Loucy (cell line): ENCODE data around the gene INSYN2B.

ENCODE experiments used
- EZH2phosphoT487 ChIP-seq: fragments of 200-600 bp; IDR thresholded peaks from 2 replicates; pipeline ENCODE4 v1.6.1; 2018; ENCODE audit warnings: antibody characterized with exemption, mild to moderate bottlenecking, moderate library complexity, borderline replicate concordance
- TF ChIP-seq, protein P1 (sequence below): fragments of 200-600 bp; sonication (generic); conservative IDR thresholded peaks from 2 replicates; pipeline ENCODE4 v1.5.1; 2014; ENCODE audit warnings: mild to moderate bottlenecking, antibody characterized with exemption, low read length

GRCh38 chr5:170012622-170013021, 32.3 kb upstream of the INSYN2B start:
- TF ChIP-seq, protein P1, sequence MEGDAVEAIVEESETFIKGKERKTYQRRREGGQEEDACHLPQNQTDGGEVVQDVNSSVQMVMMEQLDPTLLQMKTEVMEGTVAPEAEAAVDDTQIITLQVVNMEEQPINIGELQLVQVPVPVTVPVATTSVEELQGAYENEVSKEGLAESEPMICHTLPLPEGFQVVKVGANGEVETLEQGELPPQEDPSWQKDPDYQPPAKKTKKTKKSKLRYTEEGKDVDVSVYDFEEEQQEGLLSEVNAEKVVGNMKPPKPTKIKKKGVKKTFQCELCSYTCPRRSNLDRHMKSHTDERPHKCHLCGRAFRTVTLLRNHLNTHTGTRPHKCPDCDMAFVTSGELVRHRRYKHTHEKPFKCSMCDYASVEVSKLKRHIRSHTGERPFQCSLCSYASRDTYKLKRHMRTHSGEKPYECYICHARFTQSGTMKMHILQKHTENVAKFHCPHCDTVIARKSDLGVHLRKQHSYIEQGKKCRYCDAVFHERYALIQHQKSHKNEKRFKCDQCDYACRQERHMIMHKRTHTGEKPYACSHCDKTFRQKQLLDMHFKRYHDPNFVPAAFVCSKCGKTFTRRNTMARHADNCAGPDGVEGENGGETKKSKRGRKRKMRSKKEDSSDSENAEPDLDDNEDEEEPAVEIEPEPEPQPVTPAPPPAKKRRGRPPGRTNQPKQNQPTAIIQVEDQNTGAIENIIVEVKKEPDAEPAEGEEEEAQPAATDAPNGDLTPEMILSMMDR = no peak
- TF ChIP-seq EZH2phosphoT487 = no peak
